Mesenchymal stem cell (in vitro differentiated cells and primary cell): ENCODE results near the gene TTC27.

Experiments used
- DNase-seq: peaks from one replicate; pipeline ENCODE4 v3.0.0-alpha.2; 2013
- H2AFZ ChIP-seq: one replicate; pipeline ENCODE4 v1.6.1; 2013; ENCODE audit warnings: low read depth, mild to moderate bottlenecking, control low read depth, inconsistent platforms, low read length, moderate library complexity
- H2AK5ac ChIP-seq: 2 replicates; pipeline ENCODE4 v1.6.1; 2013; ENCODE audit warnings: low read length, moderate library complexity, mild to moderate bottlenecking, inconsistent platforms; ENCODE audit not compliant: severe bottlenecking
- H2BK120ac ChIP-seq: one replicate; pipeline ENCODE4 v1.6.1; 2013; ENCODE audit warnings: low read depth, mild to moderate bottlenecking, inconsistent platforms, low read length, moderate library complexity
- H2BK12ac ChIP-seq, 2 experiments: one replicate each; pipeline ENCODE4 v1.6.1; 2013; ENCODE audit warnings: inconsistent platforms in 2 of 2, low read length in 2 of 2, mild to moderate bottlenecking in 2 of 2, moderate library complexity in 2 of 2, control low read depth in 1 of 2
- H2BK15ac ChIP-seq: one replicate; pipeline ENCODE4 v1.6.1; 2013; ENCODE audit warnings: mild to moderate bottlenecking, low read depth, inconsistent platforms; ENCODE audit not compliant: poor library complexity, severe bottlenecking
- H2BK5ac ChIP-seq: 2 replicates; pipeline ENCODE4 v1.6.1; 2013; ENCODE audit warnings: low read depth, mild to moderate bottlenecking, low read length, control low read depth, inconsistent platforms; ENCODE audit not compliant: poor library complexity, severe bottlenecking
- H3K14ac ChIP-seq, 2 experiments: one replicate each; pipeline ENCODE4 v1.6.1; 2013; ENCODE audit warnings: inconsistent platforms in 2 of 2, low read length in 2 of 2, control low read depth in 1 of 2, mild to moderate bottlenecking in 1 of 2, moderate library complexity in 1 of 2
- H3K18ac ChIP-seq, 2 experiments: one replicate each; pipeline ENCODE4 v1.6.1; 2013; ENCODE audit warnings: inconsistent platforms in 2 of 2, low read length in 2 of 2, control low read depth in 1 of 2, low read depth in 1 of 2, mild to moderate bottlenecking in 1 of 2
- H3K23ac ChIP-seq, 2 experiments: one replicate each; pipeline ENCODE4 v1.6.1; 2013; ENCODE audit warnings: inconsistent platforms in 2 of 2, low read length in 2 of 2, mild to moderate bottlenecking in 2 of 2, moderate library complexity in 2 of 2, control low read depth in 1 of 2
- H3K27ac ChIP-seq: 2 replicates; pipeline ENCODE4 v1.5.1; 2013; ENCODE audit warnings: mild to moderate bottlenecking, moderate library complexity, low read length, control low read depth, inconsistent platforms; ENCODE audit not compliant: poor library complexity, severe bottlenecking
- H3K27me3 ChIP-seq, 2 experiments: 2 replicates each; pipeline versions ENCODE4 v1.6.1 to v1.7.0; 2013; ENCODE audit warnings: low read length in 2 of 2, mild to moderate bottlenecking in 2 of 2, moderate library complexity in 2 of 2, control low read depth in 1 of 2, inconsistent platforms in 1 of 2; ENCODE audit not compliant: control insufficient read depth in 1 of 2, insufficient read depth in 1 of 2
- H3K36me3 ChIP-seq, 2 experiments: 2 replicates each; pipeline versions ENCODE4 v1.6.1 to v1.7.0; 2013; ENCODE audit warnings: low read length in 2 of 2, control low read depth in 1 of 2, inconsistent platforms in 1 of 2, low read depth in 1 of 2, mild to moderate bottlenecking in 1 of 2; ENCODE audit not compliant: insufficient read depth in 2 of 2, control insufficient read depth in 1 of 2
- H3K4ac ChIP-seq, 2 experiments: one replicate each; pipeline ENCODE4 v1.6.1; 2013; ENCODE audit warnings: inconsistent platforms in 2 of 2, low read length in 2 of 2, mild to moderate bottlenecking in 2 of 2, moderate library complexity in 2 of 2, control low read depth in 1 of 2, low read depth in 1 of 2
- H3K4me1 ChIP-seq: 2 replicates; pipeline ENCODE4 v1.6.1; 2013; ENCODE audit warnings: low read depth, low read length, control low read depth; ENCODE audit not compliant: control insufficient read depth, insufficient read depth
- H3K4me2 ChIP-seq: 2 replicates; pipeline ENCODE4 v1.6.1; 2013; ENCODE audit warnings: low read length, mild to moderate bottlenecking, inconsistent platforms; ENCODE audit not compliant: poor library complexity, severe bottlenecking
- H3K4me3 ChIP-seq, 2 experiments: 2 replicates each; pipeline versions ENCODE4 v1.5.1 to v1.7.0; 2013; ENCODE audit warnings: low read length in 2 of 2, mild to moderate bottlenecking in 2 of 2, control low read depth in 1 of 2, low read depth in 1 of 2; ENCODE audit not compliant: insufficient read depth in 1 of 2
- H3K79me1 ChIP-seq: replicated peaks from 2 replicates; pipeline ENCODE4 v1.6.1; 2013; ENCODE audit warnings: mild to moderate bottlenecking, control low read depth, low read length, inconsistent platforms; ENCODE audit not compliant: poor library complexity, severe bottlenecking
- H3K9ac ChIP-seq: 2 replicates; pipeline ENCODE4 v1.7.0; 2013; ENCODE audit warnings: mild to moderate bottlenecking, low read length, moderate library complexity
- H3K9me3 ChIP-seq: 2 replicates; pipeline ENCODE4 v1.7.0; 2013; ENCODE audit warnings: mild to moderate bottlenecking, low read length; ENCODE audit not compliant: control insufficient read depth
- H4K8ac ChIP-seq: one replicate; pipeline ENCODE4 v1.6.1; 2013; ENCODE audit warnings: inconsistent platforms, mild to moderate bottlenecking, low read length, moderate library complexity
- H4K91ac ChIP-seq: one replicate; pipeline ENCODE4 v1.6.1; 2013; ENCODE audit warnings: mild to moderate bottlenecking, low read length, inconsistent platforms
- WGBS: methylation state at CpG from one replicate; pipeline ENCODE4 v1.1.7; 2013; ENCODE audit warnings: mixed read lengths; 5-methylcytosine and 5-hydroxymethylcytosine counted together

The TTC27 gene

GRCh38 chr2:32858713-32859112 lies 230.9 kb downstream of the TTC27 start:
- no peak overlapping the region for H4K91ac ChIP-seq
- H2AK5ac ChIP-seq, result no peak overlapping the region
- DNase-seq, result no peak
- no peak overlapping the region for H3K4ac ChIP-seq
- H3K27ac ChIP-seq, result no peak overlapping the region
- peaks cover 0 to 68% of the 10 kb centered on the region in 2 experiments for H3K27me3 ChIP-seq
- H3K14ac ChIP-seq, result no peak overlapping the region
- no peak overlapping the region for H2BK120ac ChIP-seq
- no peak overlapping the region for H2AFZ ChIP-seq
- no peaks in the 10 kb centered on the region for H3K79me1 ChIP-seq
- H3K4me1 ChIP-seq, result peaks cover 1% of the 10 kb centered on the region
- H2BK12ac ChIP-seq, result no peak overlapping the region
- H3K23ac ChIP-seq, result no peak overlapping the region
- H2BK15ac ChIP-seq, result no peak overlapping the region
- 96% methylated on average over 8 of the region's 8 CpGs for WGBS
- H3K9me3 ChIP-seq, result no peaks in the 10 kb centered on the region
- H3K4me3 ChIP-seq, result no peak overlapping the region
- H2BK5ac ChIP-seq, result no peak overlapping the region
- H4K8ac ChIP-seq, result no peak overlapping the region
- H3K9ac ChIP-seq, result no peak overlapping the region
- H3K36me3 ChIP-seq, result no peaks in the 10 kb centered on the region
- no peak overlapping the region for H3K18ac ChIP-seq
- no peak overlapping the region for H3K4me2 ChIP-seq

- Histone ChIP-seq H2BK15ac (no peak overlapping the region), H3K18ac (no peak overlapping the region), H3K9me3 (no peaks in the 10 kb centered on the region), H3K4me3 (no peak overlapping the region), H3K9ac (no peak overlapping the region), H3K14ac (no peak overlapping the region), H4K91ac (no peak overlapping the region), H3K27me3 (peaks cover 0 to 53% of the 10 kb centered on the region in 2 experiments), H3K36me3 (no peaks in the 10 kb centered on the region), H3K4me2 (no peak overlapping the region), H2AFZ (no peak overlapping the region), H2AK5ac (no peak overlapping the region), H3K27ac (no peak overlapping the region), H2BK5ac (no peak overlapping the region), H2BK12ac (no peak overlapping the region), H3K23ac (no peak overlapping the region), H3K4me1 (peaks cover 6% of the 10 kb centered on the region), H3K4ac (no peak overlapping the region), H4K8ac (no peak overlapping the region), H3K79me1 (no peaks in the 10 kb centered on the region), H2BK120ac (no peak overlapping the region)
- DNase-seq, result no peak
These were observed 232.5 kb downstream of the TTC27 start for GRCh38 chr2:32860385-32860784.

- 60% methylated on average over 1 of the region's 4 CpGs for WGBS
- DNase-seq, result no peak
- no peak overlapping the region for H3K18ac ChIP-seq
- no peak overlapping the region for H3K27ac ChIP-seq
- H3K79me1 ChIP-seq, result no peaks in the 10 kb centered on the region
- no peak overlapping the region for H4K91ac ChIP-seq
- no peak overlapping the region for H3K4me3 ChIP-seq
- no peak overlapping the region for H2AFZ ChIP-seq
- H3K9me3 ChIP-seq, result no peaks in the 10 kb centered on the region
- H2BK120ac ChIP-seq, result no peak overlapping the region
- H4K8ac ChIP-seq, result no peak overlapping the region
- H3K4me2 ChIP-seq, result no peak overlapping the region
- no peaks in the 10 kb centered on the region for H3K36me3 ChIP-seq
- no peak overlapping the region for H3K23ac ChIP-seq
- no peak overlapping the region for H2AK5ac ChIP-seq
- H3K9ac ChIP-seq, result no peak overlapping the region
- H2BK12ac ChIP-seq, result no peak overlapping the region
- H2BK15ac ChIP-seq, result no peak overlapping the region
- no peak overlapping the region for H3K4ac ChIP-seq
- peaks cover 7% of the 10 kb centered on the region for H3K4me1 ChIP-seq
- peaks cover 0 to 40% of the 10 kb centered on the region in 2 experiments for H3K27me3 ChIP-seq
- no peak overlapping the region for H2BK5ac ChIP-seq
- H3K14ac ChIP-seq, result no peak overlapping the region
These were observed 234.6 kb downstream of the TTC27 start for GRCh38 chr2:32862269-32863055.

- Histone ChIP-seq H2AFZ (no peak overlapping the region), H2AK5ac (no peak overlapping the region), H3K23ac (no peak overlapping the region)
These were observed 235.5 kb downstream of the TTC27 start for GRCh38 chr2:32863326-32863725.

More at GRCh38 chr2:32863326-32863725, 235.5 kb downstream of the TTC27 start:
- Histone ChIP-seq H3K4me3 (no peak overlapping the region), H3K9ac (no peak overlapping the region), H3K18ac (peak overlapping the region in 1 of 2 experiments; percentile 12), H3K36me3 (no peaks in the 10 kb centered on the region), H3K9me3 (no peaks in the 10 kb centered on the region), H3K4me1 (peaks cover 7% of the 10 kb centered on the region), H3K27ac (no peak overlapping the region), H2BK12ac (peak overlapping the region in 1 of 2 experiments; percentile 92), H3K14ac (no peak overlapping the region), H2BK5ac (no peak overlapping the region), H2BK120ac (no peak overlapping the region), H3K4me2 (no peak overlapping the region), H3K4ac (peak overlapping the region in 1 of 2 experiments; percentile 82), H3K27me3 (peaks cover 0 to 34% of the 10 kb centered on the region in 2 experiments), H4K91ac (no peak overlapping the region), H3K79me1 (no peaks in the 10 kb centered on the region), H2BK15ac (no peak overlapping the region), H4K8ac (peak overlapping the region; percentile 84)
- 86% methylated on average over 2 of the region's 2 CpGs for WGBS
- DNase-seq, result no peak
